T-helper 1 cell (primary cell): ENCODE data around the gene PPP1R17.

ENCODE experiments used
- DNase-seq, 5 donors: peaks; one replicate each; pipeline ENCODE4 v3.0.0-alpha.2; 2012 to 2020
- total RNA-seq, 4 donors: gene quantifications; one replicate each; lab custom pipeline; 2026; lab: John Stamatoyannopoulos, UW

PPP1R17 gene
- total RNA-seq = 0 reads per million in 4 donors

- no peak for DNase-seq
These were observed at the start of gene PPP1R17 for GRCh38 chr7:31687024-31687748. Gene PPP1R17, plus strand, starts transcription at chr7:31687215. Its CDS starts 5,227 bp downstream, at chr7:31692442.

GRCh38 chr7:31640381-31640780 lies 46.6 kb upstream of the PPP1R17 start:
- DNase-seq = no peak

- no peak for DNase-seq
These were observed 44.3 kb upstream of the PPP1R17 start for GRCh38 chr7:31642681-31643115.

GRCh38 chr7:31646942-31647341 lies 40.1 kb upstream of the PPP1R17 start:
- no peak for DNase-seq

GRCh38 chr7:31647511-31647910 lies 39.5 kb upstream of the PPP1R17 start:
- DNase-seq = no peak

GRCh38 chr7:31648288-31648687 lies 38.7 kb upstream of the PPP1R17 start:
- no peak for DNase-seq

- DNase-seq = no peak
These were observed 38.1 kb upstream of the PPP1R17 start for GRCh38 chr7:31648880-31649279.

GRCh38 chr7:31651234-31652062 lies 35.6 kb upstream of the PPP1R17 start:
- DNase-seq = no peak

- DNase-seq = no peak
These were observed 35.0 kb upstream of the PPP1R17 start for GRCh38 chr7:31652063-31652326.

- no peak for DNase-seq
These were observed 23.9 kb upstream of the PPP1R17 start for GRCh38 chr7:31663072-31663471.

- no peak for DNase-seq
These were observed 22.1 kb upstream of the PPP1R17 start for GRCh38 chr7:31664890-31665289.

- no peak for DNase-seq
These were observed 21.5 kb upstream of the PPP1R17 start for GRCh38 chr7:31665546-31665945.

GRCh38 chr7:31669461-31669860 lies 17.6 kb upstream of the PPP1R17 start:
- no peak for DNase-seq

GRCh38 chr7:31679574-31680305 lies 7.3 kb upstream of the PPP1R17 start:
- DNase-seq = no peak

- no peak for DNase-seq
These were observed 3.4 kb upstream of the PPP1R17 start for GRCh38 chr7:31683445-31684225.

- no peak for DNase-seq
These were observed 1.4 kb downstream of the PPP1R17 start for GRCh38 chr7:31688372-31688771.

GRCh38 chr7:31688996-31689395 lies 2.0 kb downstream of the PPP1R17 start:
- no peak for DNase-seq

GRCh38 chr7:31690935-31691334 lies 3.9 kb downstream of the PPP1R17 start:
- no peak for DNase-seq

- DNase-seq = no peak
These were observed 5.4 kb downstream of the PPP1R17 start for GRCh38 chr7:31692451-31692850.

- DNase-seq = no peak
These were observed 5.9 kb downstream of the PPP1R17 start for GRCh38 chr7:31692871-31693270.

- no peak for DNase-seq
These were observed 9.0 kb downstream of the PPP1R17 start for GRCh38 chr7:31695859-31696614.

GRCh38 chr7:31699050-31699449 lies 12.0 kb downstream of the PPP1R17 start:
- no peak for DNase-seq
